ENCODE measurements around the gene RACGAP1.

DNA sequence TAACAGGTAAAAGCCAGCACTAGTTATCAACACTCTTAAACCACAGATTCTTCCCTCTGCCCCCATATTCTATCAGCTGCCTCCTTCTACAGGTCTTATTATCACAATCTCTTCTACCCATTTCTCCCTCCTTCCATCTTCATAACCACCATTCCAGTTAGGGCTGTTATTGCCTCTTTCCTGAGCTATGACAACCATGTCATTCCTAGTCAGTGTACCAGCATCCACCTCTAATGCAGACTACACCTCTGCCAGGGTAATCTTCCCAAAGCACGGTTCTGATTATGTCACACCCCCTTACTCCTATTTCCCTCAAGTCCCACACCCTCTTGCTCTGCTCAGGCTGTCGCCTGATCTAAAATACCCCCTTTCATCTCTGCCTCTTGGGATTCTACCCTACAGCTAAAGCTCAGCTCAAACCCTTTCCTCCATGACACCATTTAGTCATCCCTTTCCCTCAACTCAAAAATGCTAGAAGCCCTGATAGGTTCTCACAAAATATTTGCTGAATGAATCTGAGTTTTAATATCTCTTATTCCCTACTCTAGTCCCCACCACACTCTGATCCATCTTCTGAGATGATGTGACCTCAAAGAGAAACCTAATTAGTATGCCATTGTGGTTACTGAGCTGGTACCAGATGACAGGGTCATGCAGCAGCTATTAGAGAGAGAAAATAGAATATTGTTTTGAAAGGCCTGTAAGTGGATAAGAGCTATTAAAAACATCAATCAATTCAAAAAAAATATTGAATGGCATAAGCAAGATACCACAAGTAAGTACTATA, 11.7 kb downstream of the RACGAP1 start:
- TF ChIP-seq POLR2A (IDR thresholded peaks at IDR 0.05), result no peak
- TF ChIP-seq, protein P1, sequence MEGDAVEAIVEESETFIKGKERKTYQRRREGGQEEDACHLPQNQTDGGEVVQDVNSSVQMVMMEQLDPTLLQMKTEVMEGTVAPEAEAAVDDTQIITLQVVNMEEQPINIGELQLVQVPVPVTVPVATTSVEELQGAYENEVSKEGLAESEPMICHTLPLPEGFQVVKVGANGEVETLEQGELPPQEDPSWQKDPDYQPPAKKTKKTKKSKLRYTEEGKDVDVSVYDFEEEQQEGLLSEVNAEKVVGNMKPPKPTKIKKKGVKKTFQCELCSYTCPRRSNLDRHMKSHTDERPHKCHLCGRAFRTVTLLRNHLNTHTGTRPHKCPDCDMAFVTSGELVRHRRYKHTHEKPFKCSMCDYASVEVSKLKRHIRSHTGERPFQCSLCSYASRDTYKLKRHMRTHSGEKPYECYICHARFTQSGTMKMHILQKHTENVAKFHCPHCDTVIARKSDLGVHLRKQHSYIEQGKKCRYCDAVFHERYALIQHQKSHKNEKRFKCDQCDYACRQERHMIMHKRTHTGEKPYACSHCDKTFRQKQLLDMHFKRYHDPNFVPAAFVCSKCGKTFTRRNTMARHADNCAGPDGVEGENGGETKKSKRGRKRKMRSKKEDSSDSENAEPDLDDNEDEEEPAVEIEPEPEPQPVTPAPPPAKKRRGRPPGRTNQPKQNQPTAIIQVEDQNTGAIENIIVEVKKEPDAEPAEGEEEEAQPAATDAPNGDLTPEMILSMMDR (IDR thresholded peaks at IDR 0.05), result no peak
